HG03442 (cell line): Measurements from ENCODE around the gene MICAL3.

Source experiments
- ATAC-seq: cut with Tn5 transposase; IDR thresholded peaks from one replicate; pipeline ENCODE4 v1.9.1; 2021; ENCODE audit warnings: mild to moderate bottlenecking, moderate library complexity; ENCODE audit not compliant: unreplicated experiment

Gene MICAL3

GRCh38 chr22:17802822-17803221 lies 221.5 kb downstream of the MICAL3 start:
- no peak for ATAC-seq

- ATAC-seq = no peak
Measured at GRCh38 chr22:17802411-17802810, 221.9 kb downstream of the MICAL3 start.

GRCh38 chr22:17797721-17798559 lies 226.4 kb downstream of the MICAL3 start:
- peak; percentile 51 for ATAC-seq

- ATAC-seq = no peak
Measured at GRCh38 chr22:17796695-17797094, 227.7 kb downstream of the MICAL3 start.

GRCh38 chr22:17795661-17796548 lies 228.5 kb downstream of the MICAL3 start:
- no peak for ATAC-seq

GRCh38 chr22:17794726-17795542 lies 229.4 kb downstream of the MICAL3 start:
- no peak for ATAC-seq

GRCh38 chr22:17792854-17793434 lies 231.4 kb downstream of the MICAL3 start:
- no peak for ATAC-seq

GRCh38 chr22:17792299-17792698 lies 232.1 kb downstream of the MICAL3 start:
- no peak for ATAC-seq

GRCh38 chr22:17791196-17791595 lies 233.2 kb downstream of the MICAL3 start:
- no peak for ATAC-seq

GRCh38 chr22:17789379-17790200 lies 234.8 kb downstream of the MICAL3 start:
- ATAC-seq = no peak

- ATAC-seq = no peak
Measured at GRCh38 chr22:17788528-17789378, 235.6 kb downstream of the MICAL3 start.

- ATAC-seq = no peak
Measured at GRCh38 chr22:17787716-17788330, 236.5 kb downstream of the MICAL3 start.

- ATAC-seq = no peak
Measured at GRCh38 chr22:17787241-17787640, 237.1 kb downstream of the MICAL3 start.

- ATAC-seq = no peak
Measured at GRCh38 chr22:17786435-17787161, 237.8 kb downstream of the MICAL3 start.

- no peak for ATAC-seq
Measured at GRCh38 chr22:17785185-17786184, 238.9 kb downstream of the MICAL3 start.

- no peak for ATAC-seq
Measured at GRCh38 chr22:17784776-17785175, 239.6 kb downstream of the MICAL3 start.
